ENCODE measurements around the gene TLCD2.
"Not testable (repeated sequence)": the region's sequence is repeated elsewhere in the genome, so short reads cannot be mapped to it uniquely, and the experiment has no call there.

TLCD2 gene

DNA sequence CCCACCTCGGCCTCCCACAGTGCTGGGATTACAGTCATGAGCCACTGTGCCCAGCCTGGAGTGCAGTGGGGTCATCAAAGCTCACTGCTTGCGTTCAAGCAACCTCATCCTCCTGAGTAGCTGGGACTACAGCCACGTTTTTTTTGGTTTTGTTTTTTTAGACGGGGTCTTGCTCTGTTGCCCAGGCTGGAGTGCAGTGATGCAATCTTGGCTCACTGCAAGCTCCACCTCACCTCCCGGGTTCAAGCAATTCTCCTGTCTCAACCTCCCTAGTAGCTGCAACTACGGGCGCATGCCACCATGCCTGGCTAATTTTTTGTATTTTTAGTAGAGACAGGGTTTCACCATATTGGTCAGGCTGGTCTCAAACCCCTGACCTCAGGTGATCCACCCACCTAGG, 57.4 kb downstream of the TLCD2 start:
- no CpG with 5 or more reads among the region's 7 CpGs for WGBS, 2 donors (ENCODE audit: extremely low coverage in 2 of 2, insufficient read length in 2 of 2, insufficient replicate concordance in 1 of 2)
- DNase-seq (ENCODE audit: low spot score); H3K27me3 ChIP-seq (ENCODE audit: control insufficient read depth in 3 of 3, insufficient read depth in 3 of 3, low read depth in 1 of 3, low read length in 3 of 3): not testable (repeated sequence)

More for the DNA sequence above, 57.4 kb downstream of the TLCD2 start:
- H2BK12ac ChIP-seq (ENCODE audit: low read length); H4K91ac ChIP-seq (ENCODE audit: low read depth, low read length, poor library complexity); H3K4ac ChIP-seq (ENCODE audit: low read length); H2AK5ac ChIP-seq (ENCODE audit: low read depth, low read length); H3K9ac ChIP-seq (ENCODE audit: low read depth, low read length, poor library complexity); H3K4me3 ChIP-seq (ENCODE audit: low read length in 2 of 2); H3K18ac ChIP-seq (ENCODE audit: low read length); H3K4me2 ChIP-seq (ENCODE audit: insufficient read depth, low read length, poor library complexity, severe bottlenecking); H3K79me1 ChIP-seq (ENCODE audit: low read depth, low read length); H3K14ac ChIP-seq (ENCODE audit: low read length); H2BK15ac ChIP-seq (ENCODE audit: low read length); H3K27ac ChIP-seq (replicated peaks; ENCODE audit: low read length); H2BK120ac ChIP-seq (ENCODE audit: low read depth, low read length); H2AFZ ChIP-seq (ENCODE audit: low read length); H3K9me3 ChIP-seq (replicated peaks in 1 of 2; ENCODE audit: control insufficient read depth in 2 of 2, insufficient read depth in 1 of 2, low read depth in 1 of 2, low read length in 2 of 2); H2BK5ac ChIP-seq (ENCODE audit: low read length); H4K8ac ChIP-seq (ENCODE audit: low read depth, low read length); H3K23ac ChIP-seq (ENCODE audit: low read depth, low read length, poor library complexity): not testable (repeated sequence)
- Histone ChIP-seq H3K36me3 (replicated peaks in 1 of 2; ENCODE audit: control insufficient read depth in 2 of 2, insufficient read depth in 2 of 2, low read length in 2 of 2) (peaks cover 52 to 80% of the 10 kb centered on the region in 2 donors), H3K4me1 (ENCODE audit: control insufficient read depth in 2 of 2, insufficient read depth in 1 of 2, low read depth in 1 of 2, low read length in 2 of 2) (peaks cover 10 to 14% of the 10 kb centered on the region in 2 donors)

Data from neuronal stem cell (in vitro differentiated cells).